ENCODE results near the gene ENOX1. TPM values are rescaled to one million over a fixed set of nuclear protein-coding genes. Genes with fewer than 3 reads are reported as not detected.

The ENOX1 gene
- total RNA-seq, 1 donor from 2014 or later = 1.1 TPM

- Mint-ChIP-seq H3K36me3 (no peaks in the 10 kb centered on the region), H3K27ac (no peak overlapping the region), H3K9me3 (no peaks in the 10 kb centered on the region), H3K27me3 (ENCODE audit: insufficient read depth, low read depth) (no peaks in the 10 kb centered on the region), H3K4me1 (peaks cover 3% of the 10 kb centered on the region), H3K4me3 (no peak overlapping the region)
- H3K9me3 ChIP-seq (ENCODE audit: low read depth) = no peaks in the 10 kb centered on the region
- H3K79me2 ChIP-seq (ENCODE audit: low read depth) = no peaks in the 10 kb centered on the region
- no peaks in the 10 kb centered on the region for H3K36me3 ChIP-seq
- H3K4me2 ChIP-seq = no peak overlapping the region
- no peak overlapping the region for H2AFZ ChIP-seq (replicated peaks)
- H3K4me3 ChIP-seq = no peak overlapping the region
- H3K27me3 ChIP-seq = no peaks in the 10 kb centered on the region
- H3K27ac ChIP-seq = no peak overlapping the region
- H3K4me1 ChIP-seq = peaks cover 17% of the 10 kb centered on the region
- no peak for DNase-seq (ENCODE audit: low spot score)
- H4K20me1 ChIP-seq (ENCODE audit: low read depth) = no peaks in the 10 kb centered on the region
- no peaks in the 10 kb centered on the region for H3F3A ChIP-seq (ENCODE audit: low read depth)
- TF ChIP-seq EZH2phosphoT487 (IDR thresholded peaks at IDR 0.05) (no peak), CTCF (IDR thresholded peaks at IDR 0.05) (no peak), EZH2 (IDR thresholded peaks at IDR 0.05) (no peak)
- H3K9ac ChIP-seq = no peak overlapping the region
Measured at GRCh38 chr13:43220873-43221595, 565.7 kb downstream of the ENOX1 start.

GRCh38 chr13:43214124-43214523, 572.6 kb downstream of the ENOX1 start:
- Histone ChIP-seq H3K27me3 (no peaks in the 10 kb centered on the region), H3K4me2 (no peak overlapping the region), H3K9me3 (ENCODE audit: low read depth) (no peaks in the 10 kb centered on the region), H3K4me1 (peaks cover 7% of the 10 kb centered on the region), H3K27ac (no peak overlapping the region), H3K79me2 (ENCODE audit: low read depth) (no peaks in the 10 kb centered on the region), H3K9ac (no peak overlapping the region), H4K20me1 (ENCODE audit: low read depth) (no peaks in the 10 kb centered on the region), H2AFZ (replicated peaks) (no peak overlapping the region), H3F3A (ENCODE audit: low read depth) (no peaks in the 10 kb centered on the region), H3K4me3 (no peak overlapping the region), H3K36me3 (no peaks in the 10 kb centered on the region)
- Mint-ChIP-seq H3K4me1 (no peaks in the 10 kb centered on the region), H3K4me3 (no peak overlapping the region), H3K27me3 (ENCODE audit: insufficient read depth, low read depth) (no peaks in the 10 kb centered on the region), H3K36me3 (no peaks in the 10 kb centered on the region), H3K27ac (no peak overlapping the region), H3K9me3 (no peaks in the 10 kb centered on the region)
- DNase-seq (ENCODE audit: low spot score) = no peak
- TF ChIP-seq CTCF (IDR thresholded peaks at IDR 0.05) (no peak), EZH2phosphoT487 (IDR thresholded peaks at IDR 0.05) (no peak), EZH2 (IDR thresholded peaks at IDR 0.05) (no peak)

- TF ChIP-seq CTCF (IDR thresholded peaks at IDR 0.05) = no peak
- TF ChIP-seq EZH2phosphoT487 (IDR thresholded peaks at IDR 0.05) = no peak
- TF ChIP-seq EZH2 (IDR thresholded peaks at IDR 0.05) = no peak
- peaks cover 6% of the 10 kb centered on the region for H3K9me3 Mint-ChIP-seq
- Histone ChIP-seq H4K20me1 (ENCODE audit: low read depth) (no peaks in the 10 kb centered on the region), H3K36me3 (no peaks in the 10 kb centered on the region), H3K27ac (no peak overlapping the region), H3F3A (ENCODE audit: low read depth) (no peaks in the 10 kb centered on the region), H3K4me2 (no peak overlapping the region), H3K79me2 (ENCODE audit: low read depth) (no peaks in the 10 kb centered on the region), H3K27me3 (no peaks in the 10 kb centered on the region), H3K4me1 (no peaks in the 10 kb centered on the region), H3K9ac (no peak overlapping the region), H3K4me3 (no peak overlapping the region), H2AFZ (replicated peaks) (no peak overlapping the region), H3K9me3 (ENCODE audit: low read depth) (no peaks in the 10 kb centered on the region)
- H3K27ac Mint-ChIP-seq = no peak overlapping the region
- DNase-seq (ENCODE audit: low spot score) = no peak
- no peaks in the 10 kb centered on the region for H3K27me3 Mint-ChIP-seq (ENCODE audit: insufficient read depth, low read depth)
- H3K4me3 Mint-ChIP-seq = no peak overlapping the region
- no peaks in the 10 kb centered on the region for H3K36me3 Mint-ChIP-seq
- H3K4me1 Mint-ChIP-seq = peaks cover 4% of the 10 kb centered on the region
Measured at GRCh38 chr13:43206838-43207237, 579.9 kb downstream of the ENOX1 start.
